ENCODE measurements around the gene TNIP1.

Gene TNIP1

DNA sequence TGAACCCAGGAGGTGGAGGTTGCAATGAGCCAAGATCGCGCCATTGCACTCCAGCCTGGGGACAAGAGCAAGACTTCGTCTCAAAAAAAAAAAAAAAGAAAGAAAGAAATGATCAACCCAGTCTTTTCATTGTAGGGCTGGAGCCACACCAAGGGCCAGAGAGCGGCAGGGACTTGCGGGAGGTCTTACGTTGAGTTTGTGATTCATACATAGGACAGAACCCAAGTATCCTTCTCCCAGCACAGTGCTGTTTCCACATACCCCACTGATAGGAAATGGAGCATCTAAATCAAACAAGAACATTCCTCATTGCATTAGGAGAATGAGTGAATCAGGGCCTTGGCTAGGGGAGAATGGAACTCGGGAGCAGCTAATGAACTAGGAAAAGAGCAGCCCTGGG lies 3.5 kb upstream of the TNIP1 start:
- no peak for DNase-seq (ENCODE audit: low read depth in 2 of 2)

DNA sequence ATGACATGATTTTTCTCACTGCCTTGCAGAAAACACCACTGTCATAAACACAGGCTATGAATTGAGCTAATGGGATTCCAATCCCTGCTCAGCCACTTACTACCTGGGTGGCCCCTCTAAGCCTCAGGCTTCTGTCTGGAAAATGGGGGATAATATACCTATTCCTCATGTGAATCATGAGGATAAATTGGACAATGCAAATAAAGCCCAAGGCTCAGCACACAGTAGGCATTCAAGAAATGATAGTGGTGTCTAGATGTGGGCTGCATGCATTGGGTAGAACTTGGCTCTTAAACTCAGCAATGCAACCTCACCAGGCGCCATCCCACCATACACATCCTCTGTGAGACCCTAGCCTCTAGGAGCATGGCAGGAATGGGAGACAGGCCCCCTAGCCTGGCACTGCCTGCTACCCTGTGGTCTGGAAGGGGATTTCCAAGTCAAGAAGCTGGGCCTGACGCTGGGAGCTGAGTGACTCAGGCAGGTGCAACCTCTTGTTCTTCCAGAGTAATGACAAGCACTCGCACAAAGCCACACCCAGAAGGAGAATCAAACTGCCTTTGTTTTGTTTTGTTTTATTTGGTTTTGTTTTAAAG lies 2.3 kb upstream of the TNIP1 start:
- DNase-seq (ENCODE audit: low read depth in 2 of 2) = no peak

GRCh38 chr5:151082282-151082902 lies 1.6 kb upstream of the TNIP1 start:
- no peak for DNase-seq (ENCODE audit: low read depth in 2 of 2)

GRCh38 chr5:151081431-151082281 lies 822 bp upstream of the TNIP1 start:
- no peak for DNase-seq (ENCODE audit: low read depth in 2 of 2)

DNA sequence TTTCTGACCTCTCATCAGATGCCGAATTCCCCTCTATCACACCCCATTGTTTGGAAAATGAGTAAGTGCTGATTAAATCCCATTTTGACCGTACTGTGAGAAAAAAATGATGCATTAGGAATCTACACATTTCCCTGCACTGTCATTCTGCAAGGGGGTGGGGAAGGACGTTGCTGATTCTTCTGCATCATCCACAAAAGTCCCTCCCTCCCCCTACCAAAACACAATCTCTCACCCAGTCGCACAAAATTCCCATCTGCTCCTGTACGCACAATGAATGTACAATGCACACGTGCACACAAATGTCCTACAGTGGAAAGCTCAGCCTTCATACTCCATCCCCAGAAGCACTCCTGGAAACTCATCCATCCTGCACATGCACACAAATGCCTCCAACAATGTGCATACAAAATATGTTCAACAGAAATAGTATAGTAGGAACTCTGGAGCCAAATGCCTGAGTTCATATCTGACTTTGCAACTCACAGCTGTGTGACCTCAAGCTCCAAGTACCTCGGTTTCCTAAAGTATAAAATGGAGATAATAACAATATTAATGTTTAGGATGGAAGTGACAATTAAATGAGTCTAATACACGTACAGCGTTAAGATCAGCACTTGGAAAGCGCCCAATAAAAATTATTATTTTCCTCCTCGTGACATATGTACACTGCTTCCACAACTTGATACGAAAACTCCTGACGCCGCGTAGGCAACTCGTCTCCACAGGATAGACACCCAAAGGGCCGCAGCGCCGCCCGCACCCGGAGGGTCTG lies 809 bp downstream of the TNIP1 start:
- no peak for DNase-seq (ENCODE audit: low read depth in 2 of 2)

DNA sequence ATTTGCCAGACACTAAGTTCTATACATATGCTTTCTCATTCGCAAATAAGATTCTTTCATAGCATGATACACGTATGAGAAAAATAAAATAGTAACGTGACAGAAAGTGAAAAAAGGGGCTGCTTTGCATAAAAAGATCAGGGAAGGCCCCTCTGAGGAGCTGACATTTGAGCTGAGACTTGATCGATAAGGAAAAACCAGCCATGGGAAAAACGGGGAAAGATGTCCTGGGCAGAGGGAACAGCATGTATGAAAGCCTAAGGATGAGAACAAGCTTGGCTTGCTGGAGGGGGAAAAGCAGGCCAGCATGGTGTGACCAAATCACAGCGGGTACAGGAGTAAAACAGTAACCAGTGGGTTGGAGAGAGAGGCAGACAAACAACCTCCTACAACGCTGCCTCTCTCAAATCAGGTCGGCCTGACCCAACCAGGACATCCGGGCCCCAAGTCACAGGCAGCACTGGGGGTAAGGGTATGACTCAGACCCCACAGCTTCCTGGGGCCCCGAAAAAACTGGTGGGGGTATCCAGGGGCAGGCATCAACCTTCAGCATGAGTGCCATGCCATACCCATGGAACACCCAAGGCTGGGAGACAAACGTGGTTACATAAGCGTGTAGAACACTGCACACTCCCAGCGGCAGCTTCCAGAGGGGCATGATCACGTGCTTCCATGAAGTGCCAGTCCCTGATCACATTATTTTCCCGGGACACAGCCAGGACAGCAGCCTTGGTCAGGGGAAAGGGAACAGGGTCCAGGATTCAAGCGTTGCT lies 2.2 kb downstream of the TNIP1 start:
- DNase-seq (ENCODE audit: low read depth in 2 of 2) = no peak

DNA sequence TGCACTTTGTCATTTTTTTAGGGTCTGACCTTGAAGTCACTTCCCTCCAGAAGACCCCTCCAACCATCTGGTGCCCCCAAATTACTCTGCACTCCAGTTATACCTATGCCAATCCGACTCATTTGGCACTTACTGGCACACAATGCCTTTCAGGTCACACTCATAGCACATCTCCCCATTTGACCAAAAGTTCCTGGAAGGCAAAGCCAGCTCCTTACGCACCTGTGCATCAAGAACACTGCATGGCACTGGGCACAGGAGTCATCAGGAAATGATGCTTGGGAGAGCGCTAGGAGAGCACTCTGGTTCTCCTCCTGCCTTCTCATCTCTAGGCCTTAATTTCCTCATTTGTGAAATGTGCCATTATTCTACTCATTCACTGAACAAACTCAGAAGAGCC lies 2.9 kb downstream of the TNIP1 start:
- DNase-seq (ENCODE audit: low read depth in 2 of 2) = no peak

DNA sequence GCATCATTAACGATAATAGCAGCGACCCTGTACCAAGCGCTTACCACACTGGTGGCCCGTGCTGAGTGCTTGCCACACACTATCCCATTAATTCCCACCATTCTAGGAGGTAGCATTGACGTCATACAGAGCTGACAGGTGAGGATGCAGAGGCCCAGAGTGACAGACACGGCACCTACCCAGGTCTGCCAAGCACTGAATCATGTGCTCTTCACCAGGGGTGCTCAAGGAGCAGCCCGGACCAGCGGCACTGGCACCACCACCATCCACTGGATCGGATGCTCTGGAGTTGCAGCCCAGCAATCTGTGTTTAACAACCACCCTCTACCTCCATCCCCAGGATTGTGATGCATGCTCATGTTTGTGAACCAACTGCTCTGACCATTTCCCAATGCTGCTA lies 3.4 kb downstream of the TNIP1 start:
- no peak for DNase-seq (ENCODE audit: low read depth in 2 of 2)

DNA sequence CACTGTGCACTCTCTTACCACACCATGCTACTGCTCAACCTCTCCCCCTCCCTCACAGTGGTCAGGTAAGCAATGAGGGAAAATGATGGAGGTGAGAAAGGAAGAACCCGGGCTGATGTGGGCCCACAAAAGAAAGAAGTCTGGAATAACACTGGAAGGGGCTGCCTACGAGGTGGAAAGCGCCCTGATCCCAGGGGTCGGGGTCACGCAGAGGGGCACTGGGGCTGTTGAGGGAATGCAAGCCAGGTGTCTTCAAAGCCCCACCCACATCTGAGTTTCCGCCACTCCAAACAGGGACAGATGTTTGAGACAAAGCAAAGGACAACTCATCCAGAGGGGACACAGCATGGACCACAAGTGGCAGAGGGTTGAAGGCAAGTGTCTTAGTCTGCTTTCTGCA lies 4.2 kb downstream of the TNIP1 start:
- DNase-seq (ENCODE audit: low read depth in 2 of 2) = no peak

GRCh38 chr5:151075698-151076331 lies 5.0 kb downstream of the TNIP1 start:
- no peak for DNase-seq (ENCODE audit: low read depth in 2 of 2)

GRCh38 chr5:151074557-151074956 lies 6.3 kb downstream of the TNIP1 start:
- no peak for DNase-seq (ENCODE audit: low read depth in 2 of 2)

- no peak for DNase-seq (ENCODE audit: low read depth in 2 of 2)
Measured at GRCh38 chr5:151073280-151073679, 7.6 kb downstream of the TNIP1 start.

- DNase-seq (ENCODE audit: low read depth in 2 of 2) = no peak
Measured at GRCh38 chr5:151072630-151073025, 8.2 kb downstream of the TNIP1 start.

DNA sequence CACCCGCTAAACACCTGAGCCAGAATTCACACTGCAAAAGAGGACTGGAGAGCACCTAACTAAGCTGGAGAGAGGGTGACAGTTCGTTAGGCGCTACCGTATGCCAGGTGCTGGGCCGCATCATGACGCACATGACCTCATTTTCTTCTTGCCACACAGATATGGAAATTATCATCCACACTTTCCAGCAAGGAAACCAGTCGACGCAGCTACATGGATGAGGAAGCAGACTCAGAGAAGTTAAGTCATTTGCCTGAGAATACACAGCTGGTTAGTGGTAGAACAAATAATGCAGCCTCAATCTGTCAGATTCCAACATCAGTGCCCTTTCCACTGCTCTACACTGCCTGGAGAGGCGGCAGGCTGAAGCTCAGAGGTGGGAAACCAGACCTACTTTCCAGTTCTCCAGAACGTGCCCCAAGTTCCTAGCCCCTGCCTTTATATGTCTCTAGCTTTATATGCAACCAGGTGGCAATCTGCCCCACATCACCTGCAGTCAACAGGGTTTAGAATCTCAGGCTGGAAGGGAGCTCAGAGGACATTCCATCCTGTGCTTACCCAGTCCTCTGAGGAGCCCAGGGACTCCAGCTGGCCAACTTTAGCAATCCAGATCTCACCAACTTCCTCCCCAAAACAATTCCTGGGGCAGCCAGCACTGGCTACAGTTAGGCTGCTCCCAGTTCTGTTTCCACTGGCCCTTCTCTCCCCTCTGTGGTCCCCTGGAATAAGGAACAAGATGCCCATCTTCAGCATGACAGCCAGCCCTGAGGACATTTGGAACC lies 8.8 kb downstream of the TNIP1 start:
- no peak for DNase-seq (ENCODE audit: low read depth in 2 of 2)

DNA sequence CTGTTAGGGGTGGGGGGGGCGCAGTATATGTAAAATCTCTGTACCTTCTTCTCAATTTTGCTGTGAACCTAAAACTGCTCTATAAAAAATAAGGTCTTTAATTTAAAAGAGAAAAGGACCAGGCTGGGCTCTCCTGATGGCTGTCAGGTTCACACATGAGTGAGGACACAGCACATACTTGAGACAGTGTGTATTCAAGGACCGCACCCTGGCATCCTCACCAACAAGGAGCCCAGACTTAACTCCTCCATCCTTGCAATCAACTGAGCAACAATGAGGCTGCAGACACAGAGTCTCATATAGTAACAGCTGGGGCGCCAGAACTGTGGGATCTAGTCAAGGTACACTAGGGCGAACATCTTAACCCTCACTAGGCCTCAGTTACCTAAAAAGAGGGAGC lies 9.8 kb downstream of the TNIP1 start:
- DNase-seq (ENCODE audit: low read depth in 2 of 2) = no peak

GRCh38 chr5:151070449-151070848 lies 10.4 kb downstream of the TNIP1 start:
- no peak for DNase-seq (ENCODE audit: low read depth in 2 of 2)

GRCh38 chr5:151068433-151069197 lies 12.2 kb downstream of the TNIP1 start:
- no peak for DNase-seq (ENCODE audit: low read depth in 2 of 2)

DNA sequence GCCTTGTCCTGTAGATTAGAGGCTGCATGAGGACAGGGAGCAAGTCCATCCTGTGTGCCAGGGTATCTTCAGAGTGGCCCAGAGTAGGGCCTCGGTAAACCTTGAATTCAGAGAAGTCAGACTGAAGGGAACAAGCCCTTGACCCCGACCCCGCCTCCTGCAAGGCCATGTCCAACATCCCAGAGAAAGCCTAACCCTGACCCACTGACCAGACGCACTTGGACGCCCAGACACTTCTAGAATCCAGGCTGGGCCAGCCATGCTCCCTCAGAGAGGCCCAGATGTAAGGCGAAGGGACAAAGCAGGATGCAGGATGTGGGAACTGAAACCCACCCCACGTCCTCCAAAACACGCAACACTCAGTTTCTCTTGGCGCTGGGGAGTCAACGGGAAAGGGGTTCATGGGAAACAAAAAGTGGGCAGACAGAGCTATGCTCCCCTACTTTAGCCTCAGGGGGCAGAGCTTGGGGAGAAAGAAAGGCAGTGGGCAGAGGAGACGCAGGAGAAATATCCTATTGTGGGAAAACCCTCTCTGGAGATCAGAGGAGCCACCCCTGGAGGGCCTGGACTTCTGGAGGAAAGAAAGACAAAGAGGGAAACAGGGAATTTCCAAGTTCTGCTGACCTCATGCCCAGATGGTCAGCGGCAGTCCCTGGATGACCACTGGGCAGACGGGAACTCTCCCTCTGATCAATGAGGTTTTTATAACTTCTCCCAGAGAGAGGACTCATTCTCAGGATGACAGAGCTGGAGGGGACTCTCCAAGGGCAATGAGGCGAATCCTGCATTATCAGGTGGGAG lies 13.0 kb downstream of the TNIP1 start:
- DNase-seq (ENCODE audit: low read depth in 2 of 2) = no peak

- no peak for DNase-seq (ENCODE audit: low read depth in 2 of 2)
Measured at GRCh38 chr5:151066920-151067319, 13.9 kb downstream of the TNIP1 start.
